ENCODE data around the gene CAPZA2.
"Not testable (repeated sequence)": the region's sequence is repeated elsewhere in the genome, so short reads cannot be mapped to it uniquely, and the experiment has no call there.

CAPZA2 gene

GRCh38 chr7:116922545-116922944 is 60.2 kb downstream of the CAPZA2 start:
- no peak for DNase-seq

GRCh38 chr7:116924741-116925140 is 62.4 kb downstream of the CAPZA2 start:
- no peak for DNase-seq

GRCh38 chr7:116929021-116929420 is 66.6 kb downstream of the CAPZA2 start:
- DNase-seq, result no peak

- DNase-seq, result peak; percentile 39 to 60 (median 48)
These were observed 67.8 kb downstream of the CAPZA2 start for GRCh38 chr7:116929914-116930913.

GRCh38 chr7:116932566-116932965 is 70.2 kb downstream of the CAPZA2 start:
- DNase-seq, result no peak

- DNase-seq, result no peak
These were observed 71.1 kb downstream of the CAPZA2 start for GRCh38 chr7:116933465-116933864.

GRCh38 chr7:116934580-116934979 is 72.2 kb downstream of the CAPZA2 start:
- no peak for DNase-seq

- DNase-seq, result not testable (repeated sequence)
These were observed 74.5 kb downstream of the CAPZA2 start for GRCh38 chr7:116936844-116937243.

GRCh38 chr7:116938678-116939077 is 76.3 kb downstream of the CAPZA2 start:
- no peak for DNase-seq

- DNase-seq, result no peak
These were observed 78.4 kb downstream of the CAPZA2 start for GRCh38 chr7:116940689-116941370.

GRCh38 chr7:116942504-116942903 is 80.1 kb downstream of the CAPZA2 start:
- no peak for DNase-seq

- no peak for DNase-seq
These were observed 86.5 kb downstream of the CAPZA2 start for GRCh38 chr7:116948934-116949333.

- no peak for DNase-seq
These were observed 87.8 kb downstream of the CAPZA2 start for GRCh38 chr7:116949941-116950801.

- DNase-seq, result no peak
These were observed 88.5 kb downstream of the CAPZA2 start for GRCh38 chr7:116950889-116951351.

- no peak for DNase-seq
These were observed 89.2 kb downstream of the CAPZA2 start for GRCh38 chr7:116951366-116952292.

GRCh38 chr7:116952635-116953371 is 90.4 kb downstream of the CAPZA2 start:
- DNase-seq, result peak in 1 of 4 experiments; percentile 45

GRCh38 chr7:116953372-116953905 is 91.1 kb downstream of the CAPZA2 start, which contains the start of gene ST7:
ST7 (plus strand) TSS chr7:116953501; CDS start chr7:116953541, 40 bp downstream.
- DNase-seq, result peak; percentile 33 to 55 (median 44)

- DNase-seq, result no peak
These were observed 91.8 kb downstream of the CAPZA2 start for GRCh38 chr7:116953906-116954838.

- DNase-seq, result no peak
These were observed 93.0 kb downstream of the CAPZA2 start for GRCh38 chr7:116955340-116955739.

Data from activated CD4-positive, CD25-positive, alpha-beta regulatory T cell (primary cell).